Panc1 (cell line): ENCODE results near the gene DYNC2I2.
"Not testable (repeated sequence)": the region's sequence is repeated elsewhere in the genome, so short reads cannot be mapped to it uniquely, and the experiment has no call there.

Source experiments
- POLR2AphosphoS5 ChIP-seq: IDR thresholded peaks from 2 replicates; pipeline ENCODE4 v1.6.1; 2012; ENCODE audit warnings: mild to moderate bottlenecking, low read depth, low read length, moderate library complexity
- TF ChIP-seq, protein P1 (sequence below), 2 experiments: IDR thresholded peaks; 2 replicates each; pipeline ENCODE4 v1.6.1; 2011 to 2012; ENCODE audit warnings: low read depth in 2 of 2, control low read depth in 1 of 2, low read length in 1 of 2, mild to moderate bottlenecking in 1 of 2, moderate library complexity in 1 of 2; ENCODE audit not compliant: insufficient read depth in 1 of 2

GRCh38 chr9:128699096-128699795 lies 42.6 kb upstream of the DYNC2I2 start:
- TF ChIP-seq POLR2AphosphoS5, result not testable (repeated sequence)
- TF ChIP-seq, protein P1, sequence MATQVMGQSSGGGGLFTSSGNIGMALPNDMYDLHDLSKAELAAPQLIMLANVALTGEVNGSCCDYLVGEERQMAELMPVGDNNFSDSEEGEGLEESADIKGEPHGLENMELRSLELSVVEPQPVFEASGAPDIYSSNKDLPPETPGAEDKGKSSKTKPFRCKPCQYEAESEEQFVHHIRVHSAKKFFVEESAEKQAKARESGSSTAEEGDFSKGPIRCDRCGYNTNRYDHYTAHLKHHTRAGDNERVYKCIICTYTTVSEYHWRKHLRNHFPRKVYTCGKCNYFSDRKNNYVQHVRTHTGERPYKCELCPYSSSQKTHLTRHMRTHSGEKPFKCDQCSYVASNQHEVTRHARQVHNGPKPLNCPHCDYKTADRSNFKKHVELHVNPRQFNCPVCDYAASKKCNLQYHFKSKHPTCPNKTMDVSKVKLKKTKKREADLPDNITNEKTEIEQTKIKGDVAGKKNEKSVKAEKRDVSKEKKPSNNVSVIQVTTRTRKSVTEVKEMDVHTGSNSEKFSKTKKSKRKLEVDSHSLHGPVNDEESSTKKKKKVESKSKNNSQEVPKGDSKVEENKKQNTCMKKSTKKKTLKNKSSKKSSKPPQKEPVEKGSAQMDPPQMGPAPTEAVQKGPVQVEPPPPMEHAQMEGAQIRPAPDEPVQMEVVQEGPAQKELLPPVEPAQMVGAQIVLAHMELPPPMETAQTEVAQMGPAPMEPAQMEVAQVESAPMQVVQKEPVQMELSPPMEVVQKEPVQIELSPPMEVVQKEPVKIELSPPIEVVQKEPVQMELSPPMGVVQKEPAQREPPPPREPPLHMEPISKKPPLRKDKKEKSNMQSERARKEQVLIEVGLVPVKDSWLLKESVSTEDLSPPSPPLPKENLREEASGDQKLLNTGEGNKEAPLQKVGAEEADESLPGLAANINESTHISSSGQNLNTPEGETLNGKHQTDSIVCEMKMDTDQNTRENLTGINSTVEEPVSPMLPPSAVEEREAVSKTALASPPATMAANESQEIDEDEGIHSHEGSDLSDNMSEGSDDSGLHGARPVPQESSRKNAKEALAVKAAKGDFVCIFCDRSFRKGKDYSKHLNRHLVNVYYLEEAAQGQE (IDR thresholded peaks at IDR 0.05; ENCODE audit: insufficient read depth in 1 of 2, low read depth in 2 of 2, low read length in 1 of 2), result not testable (repeated sequence)
